Pancreas (tissue), 10 donors: ENCODE data around the gene SAMD14. TPM values are rescaled to one million over a fixed set of nuclear protein-coding genes. Genes with fewer than 3 reads are reported as not detected.

Experiments
- ATAC-seq, 4 donors: fragments of 200-7000 bp; cut with Tn5 transposase; one replicate each; pipeline versions ENCODE4 v1.8.0 to v1.9.1; 2020; ENCODE audit warnings: mild to moderate bottlenecking in 4 of 4, moderate library complexity in 4 of 4
- DNase-seq, 6 donors: peaks; one replicate each; pipeline ENCODE4 v3.0.0-alpha.2; 2020
- FAIRE-seq: peaks from 2 replicates; lab custom pipeline; 2012; peaks lifted over from hg19 to GRCh38; lab: Jason Lieb, UNC
- H3K27ac ChIP-seq, 4 donors: fragments of 200-600 bp; sonication (generic); 1 replicate in 3 of 4; 2 replicates in 1 of 4; pipeline versions ENCODE4 v1.5.0 to v1.8.0; 2020
- H3K27me3 ChIP-seq, 4 donors: fragments of 200-600 bp; one replicate each; pipeline ENCODE4 v1.8.0; 2021
- H3K36me3 ChIP-seq, 3 donors: fragments of 200-600 bp; sonication (generic) in 1 of 3; one replicate each; pipeline versions ENCODE4 v1.5.0 to v1.8.0; 2020 to 2021
- H3K4me1 ChIP-seq, 3 donors: fragments of 200-600 bp; one replicate each; pipeline ENCODE4 v1.8.0; 2021
- H3K4me3 ChIP-seq, 4 donors: fragments of 200-600 bp; sonication (generic) in 2 of 4; one replicate each; pipeline versions ENCODE4 v1.5.0 to v1.8.0; 2020 to 2021
- H3K9me3 ChIP-seq, 4 donors: fragments of 200-600 bp; one replicate each; pipeline ENCODE4 v1.8.0; 2021
- CTCF ChIP-seq, 4 donors: fragments of 200-600 bp; sonication (generic) in 3 of 4; IDR thresholded peaks; one replicate each; pipeline versions ENCODE4 v1.5.0 to v1.8.0; 2021; ENCODE audit warnings: antibody characterized with exemption in 4 of 4
- WGBS, 2 donors: extraction: QIAGEN DNeasy Blood & Tissue Kit; methylation state at CpG; one replicate each; pipeline ENCODE4 v1.1.7; 2013; 5-methylcytosine and 5-hydroxymethylcytosine counted together
- intact Hi-C, 3 donors: fragments of 100-400 bp; cut with DNase I; formaldehyde crosslinking; loops; one replicate each; pipeline versions ENCODE4 v1.11.1 to v1.14.2; 2022
- polyA plus RNA-seq, 2 donors: library from polyadenylated mRNA; stranded (reverse); fragments of 200-250 nt; gene quantifications; one replicate each; pipeline ENCODE4 v1.2.3, GENCODE V29; 2013
- total RNA-seq, 6 donors: library from RNA; stranded (reverse); fragmentation: NEBNext Ultra II Directional in 4 of 6; extraction: Animal tissue kit (Norgen Biotek cat#: 25700) in 4 of 6; gene quantifications; one replicate each; pipeline versions ENCODE4 v1.2.1 to v1.2.4, GENCODE V29; 2021 to 2023
- donor health status: healthy with polysubstance abuse.
- donor health status: DM: no; HTN: no; CAD: no; lungs with moderate emphysema.
- donor health status: DM: no; HTN: no; CAD: no.
- donor health status: control.
- donor health status: control.
- donor health status: Bipolar disorder and iron deficiency.
- donor health status: DM: yes; HTN: yes; CAD: no.
- donor health status: DM: no; HTN: no; CAD: no.
- donor health status: DM: no; HTN: no; CAD: no.
- donor health status: DM: yes; HTN: yes; CAD: no.

The SAMD14 gene
- total and polyA plus RNA-seq, 8 donors = 0.09 to 1.3 (median 0.61) TPM

GRCh38 chr17:50079334-50080095 lies 50.4 kb downstream of the SAMD14 start:
- FAIRE-seq = no peak
- Histone ChIP-seq H3K27ac (no peak overlapping the region), H3K36me3 (peaks cover 0 to 64% (median 0%) of the 10 kb centered on the region in 3 donors), H3K9me3 (no peaks in the 10 kb centered on the region), H3K27me3 (no peaks in the 10 kb centered on the region), H3K4me1 (no peaks in the 10 kb centered on the region), H3K4me3 (no peak overlapping the region)
- 76 to 78% methylated on average over 12 of the region's 12 CpGs for WGBS, 2 donors
- ATAC-seq = peak in 3 of 4 donors; percentile 42 to 73 (median 59)
- peak in 2 of 6 donors; percentile 43 to 47 for DNase-seq
- intact Hi-C loops = no loop called here
- no peak for TF ChIP-seq CTCF (IDR thresholded peaks at IDR 0.05)

GRCh38 chr17:50078430-50078829 lies 51.5 kb downstream of the SAMD14 start:
- Histone ChIP-seq H3K27me3 (no peaks in the 10 kb centered on the region), H3K36me3 (peaks cover 0 to 73% (median 0%) of the 10 kb centered on the region in 3 donors), H3K4me3 (no peak overlapping the region), H3K27ac (no peak overlapping the region), H3K4me1 (no peaks in the 10 kb centered on the region), H3K9me3 (no peaks in the 10 kb centered on the region)
- 91 to 98% methylated on average over 4 of the region's 4 CpGs for WGBS, 2 donors
- intact Hi-C loops = no loop called here
- no peak for TF ChIP-seq CTCF (IDR thresholded peaks at IDR 0.05)
- ATAC-seq (no peak), FAIRE-seq (no peak), DNase-seq (no peak)

GRCh38 chr17:50076591-50077235 lies 53.2 kb downstream of the SAMD14 start:
- peak in 1 of 6 donors; percentile 60 for DNase-seq
- no peak for ATAC-seq

GRCh38 chr17:50076221-50076590 lies 53.8 kb downstream of the SAMD14 start:
- H3K36me3 ChIP-seq = peaks cover 0 to 66% (median 5%) of the 10 kb centered on the region in 3 donors
- intact Hi-C loops = no loop called here
- DNase-seq (peak in 1 of 6 donors; percentile 53), ATAC-seq (no peak), FAIRE-seq (no peak)
- no peaks in the 10 kb centered on the region for H3K27me3 ChIP-seq
- no peak overlapping the region for H3K4me3 ChIP-seq
- H3K9me3 ChIP-seq = no peaks in the 10 kb centered on the region
- TF ChIP-seq CTCF (IDR thresholded peaks at IDR 0.05) = no peak
- 92 to 95% methylated on average over 16 of the region's 16 CpGs for WGBS, 2 donors
- H3K27ac ChIP-seq = no peak overlapping the region
- H3K4me1 ChIP-seq = no peaks in the 10 kb centered on the region

More at GRCh38 chr17:50076591-50077235, 53.2 kb downstream of the SAMD14 start:
- no peaks in the 10 kb centered on the region for H3K9me3 ChIP-seq
- TF ChIP-seq CTCF (IDR thresholded peaks at IDR 0.05) = no peak
- H3K27me3 ChIP-seq = no peaks in the 10 kb centered on the region
- peaks cover 0 to 66% (median 0%) of the 10 kb centered on the region in 3 donors for H3K36me3 ChIP-seq
- no peak for FAIRE-seq
- intact Hi-C loops = no loop called here
- whole genome bisulfite sequencing, 2 donors = 84 to 89% methylated on average over 39 of the region's 39 CpGs
- no peaks in the 10 kb centered on the region for H3K4me1 ChIP-seq
- H3K27ac ChIP-seq = no peak overlapping the region
- H3K4me3 ChIP-seq = no peak overlapping the region
